Occipital lobe (tissue), 2 donors: Measurements from ENCODE around the gene OPA3. TPM values are rescaled to one million over a fixed set of nuclear protein-coding genes. Genes with fewer than 3 reads are reported as not detected.

ENCODE experiments used
- DNase-seq: peaks from one replicate; lab custom pipeline; 2025; lab: John Stamatoyannopoulos, UW
- total RNA-seq: library from RNA; depleted of rRNA; stranded (reverse); fragments of >200 nt; gene quantifications from one replicate; pipeline ENCODE4 v1.2.3, GENCODE V29; 2014

The OPA3 gene
- total RNA-seq, 1 donor from 2014 or later, result 2.0 TPM

DNA sequence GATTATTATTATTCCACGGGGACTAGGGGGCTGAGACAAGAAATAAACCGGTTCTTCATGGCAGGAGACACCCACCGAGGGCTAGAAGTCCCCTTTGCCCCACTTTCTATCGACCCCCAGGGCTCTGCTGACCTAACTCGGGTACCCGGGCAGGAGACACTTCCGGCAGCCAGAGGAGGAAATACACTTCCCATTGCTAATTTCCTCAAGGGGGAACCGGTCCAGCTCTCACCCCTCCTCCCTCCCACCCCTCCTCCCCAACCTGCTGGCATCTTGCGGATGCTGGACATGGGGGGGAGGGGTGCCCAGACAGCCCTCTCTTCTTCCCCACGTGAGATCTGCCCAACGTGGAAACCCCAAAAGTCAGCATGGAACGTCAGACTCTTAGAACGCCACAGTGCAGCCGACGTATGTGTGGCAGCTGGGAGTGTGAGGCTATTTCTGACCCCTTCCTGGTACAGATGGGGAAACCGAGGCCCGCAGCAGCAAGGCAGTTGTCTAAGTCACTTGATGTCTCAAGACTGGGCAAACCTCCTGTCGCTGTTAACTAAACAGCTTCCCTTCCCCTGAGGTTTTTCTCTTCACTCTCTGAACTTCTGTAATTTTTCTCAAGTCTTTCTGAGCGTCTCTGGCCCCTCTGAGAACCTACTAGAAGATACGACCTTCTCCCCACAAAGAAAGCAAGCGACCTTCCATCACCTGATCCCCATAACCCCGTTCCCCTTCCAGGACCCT is 13.8 kb upstream of the OPA3 start:
- DNase-seq, result no peak

DNA sequence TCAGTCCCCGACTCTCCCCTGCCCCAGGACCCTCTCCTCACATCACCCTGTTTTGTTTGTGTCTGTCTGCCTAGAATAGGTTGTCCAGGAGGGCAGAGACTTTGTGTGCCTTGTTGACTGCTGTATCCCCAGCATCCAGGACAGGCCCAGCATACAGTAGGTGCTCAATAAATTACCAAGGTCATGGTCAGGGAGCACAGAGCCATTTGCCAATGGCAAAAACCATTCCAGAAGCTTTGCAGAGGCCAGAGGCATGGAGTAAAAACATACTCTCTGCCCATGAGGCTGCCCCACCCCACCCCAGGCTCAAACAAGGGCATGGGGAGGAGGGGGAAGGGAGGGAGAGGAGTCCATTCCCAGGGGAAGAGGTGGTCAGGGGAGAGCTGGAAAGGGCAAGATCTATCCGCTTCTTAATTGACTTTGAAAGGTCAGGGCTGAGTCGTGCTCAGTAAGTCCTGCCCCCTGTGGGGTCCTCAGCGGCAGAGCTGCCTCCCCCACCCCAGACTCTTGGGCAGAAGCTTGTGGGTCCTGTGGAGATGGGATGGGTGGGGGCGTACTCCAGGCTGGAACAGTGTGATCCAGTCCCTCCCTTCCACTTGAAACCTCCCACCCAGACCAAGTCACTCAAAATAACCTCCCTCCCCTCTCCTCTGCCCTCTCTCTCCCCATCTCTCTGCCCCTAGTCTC is 13.0 kb upstream of the OPA3 start:
- no peak for DNase-seq

DNA sequence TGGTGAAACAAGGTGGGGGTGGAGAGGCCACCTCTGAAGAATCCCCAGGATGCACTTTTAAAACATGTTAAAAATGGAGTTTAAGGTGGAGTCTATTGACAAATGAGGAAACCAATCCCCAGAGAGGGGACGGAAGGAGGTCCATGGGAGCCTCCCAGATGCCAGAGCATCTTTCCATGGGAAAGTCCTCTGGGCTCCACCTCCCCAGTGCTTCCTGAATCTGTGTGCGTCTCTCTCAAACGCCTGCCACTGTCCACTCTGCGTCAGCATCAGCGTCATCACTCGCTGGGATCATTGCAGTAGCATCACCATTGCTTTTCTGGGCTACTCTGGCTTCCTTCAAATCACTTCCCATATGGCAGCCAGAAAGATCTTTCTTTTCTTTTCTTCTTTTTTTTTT is 11.2 kb upstream of the OPA3 start:
- DNase-seq, result no peak

DNA sequence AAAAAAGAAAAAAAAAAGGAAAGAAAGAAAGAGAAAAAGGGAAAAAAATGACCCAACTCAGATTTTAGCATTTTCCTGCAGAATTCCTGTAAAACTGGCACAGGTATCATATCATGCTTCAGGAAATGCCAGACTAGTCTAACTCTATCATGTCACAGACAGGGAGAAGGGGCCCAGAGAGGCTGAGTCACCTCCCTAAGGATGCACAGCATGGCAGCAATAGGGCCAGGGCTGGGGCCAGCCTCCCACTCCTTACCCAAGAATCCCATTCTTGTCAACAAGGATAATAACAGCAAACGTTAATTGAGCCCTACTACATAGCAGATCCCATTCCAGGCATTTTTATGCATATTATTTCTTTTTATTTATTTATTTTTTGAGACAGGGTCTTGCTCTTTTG is 8.9 kb upstream of the OPA3 start:
- no peak for DNase-seq

DNA sequence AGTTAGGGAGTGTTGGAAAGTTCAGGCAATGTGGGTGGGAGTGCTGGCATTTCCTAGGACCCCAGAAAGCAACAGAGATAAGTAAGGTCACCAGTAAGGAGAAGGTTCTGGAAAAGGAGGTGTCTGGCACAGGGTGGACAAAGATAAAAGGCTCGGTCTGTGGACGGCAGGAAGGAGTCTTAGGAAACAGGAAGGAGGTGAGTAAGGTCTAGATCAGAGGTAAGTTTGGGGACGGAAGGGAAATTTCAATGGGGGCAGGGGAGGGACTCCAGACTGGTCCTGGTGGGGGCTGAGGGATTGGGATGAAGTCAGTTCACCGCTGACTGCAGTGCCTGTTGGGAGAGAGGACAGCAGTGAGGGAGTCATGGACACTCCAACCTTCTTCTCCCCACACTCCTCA is 7.8 kb upstream of the OPA3 start:
- DNase-seq, result no peak

DNA sequence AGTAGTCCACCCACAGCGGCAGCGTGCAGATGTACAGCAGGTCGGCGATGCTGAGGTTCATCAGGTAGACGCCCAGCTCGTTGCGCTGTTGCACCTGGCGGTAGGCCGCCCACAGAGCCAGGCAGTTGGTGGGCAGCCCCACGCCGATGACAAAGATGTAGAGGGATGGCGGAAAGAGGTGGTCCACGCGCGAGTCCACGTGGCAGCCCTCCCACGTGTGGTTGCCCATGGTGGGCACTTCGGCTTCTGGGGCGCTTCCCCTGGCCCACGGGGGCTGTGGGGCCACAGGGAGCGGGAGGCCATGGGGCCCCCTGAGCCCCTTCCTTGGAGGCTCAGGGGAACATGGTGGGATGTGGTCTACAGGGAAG is 7.0 kb upstream of the OPA3 start:
- DNase-seq, result no peak

DNA sequence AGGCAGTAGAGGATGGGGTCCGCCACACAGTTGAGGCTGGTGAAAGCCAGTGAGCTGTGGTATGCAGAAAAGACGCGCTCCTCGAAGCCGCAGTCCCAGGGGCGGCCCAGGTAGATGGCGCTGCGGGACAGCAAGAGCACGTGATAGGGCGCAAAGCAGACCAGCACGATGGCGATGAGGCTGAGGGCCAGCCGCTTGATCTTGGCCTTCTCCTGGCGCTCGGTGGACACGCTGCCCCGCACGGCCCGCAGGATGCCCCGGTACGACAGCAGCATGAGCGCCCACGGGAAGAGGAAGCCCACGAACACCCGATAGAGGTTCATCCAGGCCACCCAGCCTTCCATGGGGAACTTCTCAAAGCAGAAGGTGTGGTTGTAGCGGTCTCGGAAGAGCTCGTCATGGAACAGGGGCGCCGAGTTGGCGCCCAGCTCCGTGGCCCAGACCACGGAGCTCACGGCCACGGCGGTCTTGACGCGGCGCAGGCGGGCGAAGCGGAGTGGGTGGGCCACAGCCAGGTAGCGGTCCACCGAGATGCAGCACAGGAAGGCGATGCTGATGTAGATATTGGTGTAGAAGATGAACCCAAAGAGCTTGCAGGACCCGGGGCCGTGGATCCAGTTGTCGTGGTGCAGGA is 6.5 kb upstream of the OPA3 start:
- no peak for DNase-seq

DNA sequence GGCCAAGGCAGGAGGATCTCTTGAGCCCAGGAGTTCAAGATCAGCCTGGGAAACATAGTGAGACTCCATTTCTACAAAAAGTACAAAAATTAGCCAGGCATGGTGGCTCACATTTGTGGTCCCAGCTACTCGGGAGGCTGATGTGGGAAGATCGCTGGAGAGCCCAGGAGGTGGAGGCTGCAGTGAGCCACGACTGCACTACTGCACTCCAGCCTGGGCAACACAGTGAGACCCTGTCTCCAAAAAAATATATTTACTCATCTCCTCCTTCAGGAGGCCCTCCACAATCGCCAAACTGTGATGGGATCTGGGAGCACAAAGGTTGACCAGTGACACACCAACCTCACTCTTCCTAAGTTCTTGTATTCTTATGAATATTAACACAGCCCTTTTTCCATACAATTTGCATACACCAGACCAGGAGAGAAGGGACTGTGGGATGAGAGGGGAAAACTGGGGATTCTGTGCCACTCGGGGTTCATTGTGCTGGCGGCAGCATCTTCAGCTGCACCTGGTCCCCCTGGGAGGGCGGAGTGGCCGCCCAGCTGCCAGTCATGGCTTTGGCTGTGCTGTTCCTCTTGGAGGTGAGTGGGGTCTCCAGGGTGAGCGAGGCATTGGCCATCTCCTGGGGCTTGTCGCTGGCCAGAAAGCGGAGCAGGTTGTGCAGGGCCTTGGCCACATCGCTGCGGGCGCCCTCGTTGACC is 5.8 kb upstream of the OPA3 start:
- no peak for DNase-seq

DNA sequence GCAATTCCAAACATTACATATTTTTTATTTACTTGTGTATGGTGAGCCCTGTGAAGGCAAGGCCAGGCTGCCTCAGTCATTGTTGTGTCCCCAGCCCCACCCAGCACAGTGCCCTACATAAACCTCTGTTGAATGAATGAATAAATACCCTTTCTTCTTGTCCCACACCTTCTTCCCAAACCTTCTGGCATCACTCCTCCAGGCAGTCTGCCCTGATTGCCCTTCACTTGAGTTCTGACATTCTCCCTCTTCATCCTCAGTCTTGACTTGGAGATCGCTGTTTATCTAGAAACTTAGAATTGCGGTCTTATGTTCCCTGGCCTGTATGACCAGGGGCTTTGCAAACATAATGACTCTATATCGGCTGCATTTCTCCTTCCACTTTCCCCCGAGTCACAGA is 5.2 kb upstream of the OPA3 start:
- DNase-seq, result no peak

DNA sequence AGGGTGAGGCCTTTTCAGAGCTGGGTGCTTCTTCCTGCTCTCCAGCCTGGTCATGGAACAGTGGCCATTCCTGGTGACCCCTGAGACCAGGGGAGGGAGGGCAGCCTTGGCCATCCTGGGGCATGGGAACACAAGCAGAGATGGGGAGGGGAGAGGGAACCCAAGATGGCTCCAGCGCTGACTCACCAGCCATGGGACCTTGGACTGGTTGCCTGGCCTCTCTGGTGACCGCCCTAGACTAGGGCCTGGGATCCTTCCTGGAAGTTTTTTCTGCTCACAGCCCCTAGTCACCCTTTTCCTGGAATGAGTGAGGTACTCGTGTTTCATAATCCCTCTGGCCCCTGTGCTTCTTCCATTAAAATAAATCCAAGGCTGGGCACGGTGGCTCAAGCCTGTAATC is 3.3 kb upstream of the OPA3 start:
- no peak for DNase-seq

DNA sequence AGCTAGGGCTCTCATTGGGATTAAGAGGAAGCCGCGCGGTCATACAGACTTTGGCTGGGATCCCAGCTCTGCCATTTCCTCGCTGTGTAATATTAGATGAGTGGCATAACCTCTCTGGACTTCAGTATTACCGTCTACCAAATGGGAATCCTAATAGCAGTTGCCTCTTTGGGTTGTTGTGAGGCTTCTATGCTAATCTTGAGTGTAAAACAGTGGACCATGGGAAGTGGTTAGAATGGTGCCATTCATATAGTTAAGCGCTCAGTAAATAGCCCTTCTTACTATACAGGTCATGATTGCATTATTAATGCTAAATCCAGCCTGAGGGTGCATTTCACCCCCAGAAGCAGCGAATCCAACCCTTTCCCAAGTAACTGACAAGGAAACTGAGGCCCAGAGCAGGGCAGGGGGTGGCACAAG is 566 bp upstream of the OPA3 start:
- DNase-seq, result no peak

DNA sequence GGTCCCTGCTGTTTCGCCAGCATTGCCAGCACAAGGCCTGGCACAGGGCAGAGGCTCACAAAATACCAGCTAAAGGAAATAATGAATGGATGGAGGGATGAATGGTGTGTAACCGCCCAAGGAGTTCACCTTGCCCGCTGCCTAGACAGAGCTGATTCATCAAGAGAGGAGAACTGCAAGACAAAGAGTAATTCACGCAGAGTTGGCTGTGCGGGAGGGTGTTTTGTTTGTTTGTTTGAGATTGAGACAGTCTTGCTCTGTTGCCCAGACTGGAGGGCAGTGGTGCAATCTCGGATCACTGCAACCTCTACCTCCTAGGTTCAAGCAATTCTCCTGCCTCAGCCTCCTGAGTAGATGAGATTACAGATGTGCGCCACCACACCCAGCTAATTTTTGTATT is 3.0 kb downstream of the OPA3 start:
- no peak for DNase-seq

DNA sequence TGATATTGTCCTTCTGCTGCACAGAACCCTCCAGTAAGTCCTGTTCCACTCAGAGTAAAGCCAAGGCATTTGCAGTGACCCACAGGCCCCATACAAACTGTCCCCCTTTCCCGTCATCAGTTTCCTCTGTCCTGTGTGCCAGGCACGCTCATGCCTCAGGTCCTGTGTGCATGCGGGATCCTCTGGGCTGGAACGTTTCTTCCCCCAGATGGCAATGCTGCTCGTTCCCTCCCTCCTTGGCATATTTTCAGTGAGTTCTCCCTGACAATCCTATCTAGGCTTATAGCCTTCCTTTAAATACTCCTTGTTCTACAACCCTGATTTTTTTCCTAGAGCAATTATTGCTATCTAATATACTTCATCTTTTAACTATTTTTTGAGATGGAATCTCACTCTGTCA is 5.7 kb downstream of the OPA3 start:
- no peak for DNase-seq

DNA sequence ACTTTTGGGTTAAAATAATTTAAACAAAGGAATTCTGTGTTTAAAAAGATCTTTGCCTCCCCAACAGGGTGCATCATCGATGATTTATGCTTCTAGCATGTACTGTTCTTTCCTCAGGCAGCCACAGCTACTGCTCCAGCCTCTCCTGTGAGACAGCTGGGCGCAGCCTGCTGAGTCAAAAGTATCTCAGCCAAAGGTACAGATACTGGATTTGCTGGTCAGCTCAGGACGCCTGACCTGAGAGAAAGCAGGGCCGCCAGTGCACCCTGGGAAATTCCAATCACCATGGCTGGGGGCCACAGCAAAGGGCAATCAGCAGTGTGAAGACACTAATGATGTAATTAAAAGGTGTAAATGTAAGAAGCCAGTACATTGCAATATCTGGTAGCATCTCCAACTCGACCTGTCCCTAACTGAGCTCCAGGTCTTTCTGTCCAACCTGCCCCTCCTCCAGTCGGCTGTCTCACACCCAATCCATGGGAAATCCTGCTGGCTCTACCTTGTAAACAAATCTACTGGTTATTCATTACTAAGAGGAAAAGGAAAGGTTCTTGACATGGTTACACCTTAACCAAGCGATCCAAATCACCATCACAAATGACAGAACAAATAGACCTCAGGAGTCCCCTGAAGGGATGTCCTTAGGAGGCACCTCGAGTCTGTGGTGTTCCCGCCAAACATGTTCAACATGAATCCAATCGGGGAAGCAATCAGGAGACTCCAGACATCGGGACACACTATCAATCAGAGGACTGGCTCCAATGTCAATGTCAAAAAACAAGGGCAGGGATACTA is 7.3 kb downstream of the OPA3 start:
- DNase-seq, result no peak

DNA sequence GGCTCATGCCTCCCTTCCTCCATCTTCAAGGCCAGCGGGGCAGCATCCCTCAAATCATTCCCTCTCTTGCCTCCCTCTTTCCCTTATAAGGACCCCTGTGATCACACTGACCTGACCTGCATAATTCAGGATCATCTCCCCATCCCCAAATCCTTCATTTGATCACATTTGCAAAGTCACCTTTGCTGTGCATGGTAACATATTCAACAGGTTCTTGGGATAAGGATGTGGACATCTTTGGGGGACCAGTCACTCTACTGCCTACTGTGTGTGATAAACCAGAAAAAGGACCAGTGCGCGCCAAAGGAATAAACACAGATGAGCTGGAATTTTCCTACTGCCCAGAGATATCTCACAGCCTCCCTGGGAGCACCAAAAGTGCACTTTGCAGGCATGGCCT is 7.9 kb downstream of the OPA3 start:
- no peak for DNase-seq

DNA sequence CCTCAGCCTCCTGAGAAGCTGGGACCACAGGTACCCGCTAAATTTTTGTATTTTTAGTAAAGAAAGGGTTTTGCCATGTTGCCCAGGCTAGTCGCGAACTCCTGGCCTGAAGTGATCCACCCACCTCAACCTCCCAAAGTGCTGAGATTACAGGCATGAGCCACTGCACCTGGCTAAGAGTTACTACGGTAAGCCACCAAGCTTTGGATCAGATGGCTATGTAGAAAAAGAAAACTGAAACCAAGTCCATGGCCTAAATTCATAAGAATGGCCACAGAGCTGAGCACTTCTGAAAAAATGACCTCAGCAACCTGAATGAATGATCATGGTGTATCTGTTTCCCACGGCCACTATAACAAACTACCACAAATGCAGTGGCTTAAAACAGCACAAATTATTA is 9.4 kb downstream of the OPA3 start:
- DNase-seq, result no peak

DNA sequence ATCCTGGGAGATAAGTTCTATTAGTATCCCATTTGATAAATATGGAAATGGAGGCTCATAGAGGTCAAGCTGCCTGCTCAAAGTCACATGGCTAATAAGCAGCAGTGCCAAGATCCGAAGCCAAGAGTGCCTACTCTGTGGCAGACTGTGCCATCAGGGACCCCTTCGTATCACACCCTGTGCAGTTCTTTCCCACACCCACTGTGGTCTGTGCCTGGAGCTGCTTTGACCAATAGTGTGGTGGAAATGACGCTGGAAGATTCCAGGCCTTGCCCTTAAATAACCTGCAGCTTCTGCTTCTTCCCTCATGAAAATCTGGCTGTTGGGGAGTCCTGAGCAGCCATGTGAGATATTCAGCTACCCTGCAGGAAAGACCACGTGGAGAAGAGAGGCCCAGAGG is 10.1 kb downstream of the OPA3 start:
- DNase-seq, result no peak

DNA sequence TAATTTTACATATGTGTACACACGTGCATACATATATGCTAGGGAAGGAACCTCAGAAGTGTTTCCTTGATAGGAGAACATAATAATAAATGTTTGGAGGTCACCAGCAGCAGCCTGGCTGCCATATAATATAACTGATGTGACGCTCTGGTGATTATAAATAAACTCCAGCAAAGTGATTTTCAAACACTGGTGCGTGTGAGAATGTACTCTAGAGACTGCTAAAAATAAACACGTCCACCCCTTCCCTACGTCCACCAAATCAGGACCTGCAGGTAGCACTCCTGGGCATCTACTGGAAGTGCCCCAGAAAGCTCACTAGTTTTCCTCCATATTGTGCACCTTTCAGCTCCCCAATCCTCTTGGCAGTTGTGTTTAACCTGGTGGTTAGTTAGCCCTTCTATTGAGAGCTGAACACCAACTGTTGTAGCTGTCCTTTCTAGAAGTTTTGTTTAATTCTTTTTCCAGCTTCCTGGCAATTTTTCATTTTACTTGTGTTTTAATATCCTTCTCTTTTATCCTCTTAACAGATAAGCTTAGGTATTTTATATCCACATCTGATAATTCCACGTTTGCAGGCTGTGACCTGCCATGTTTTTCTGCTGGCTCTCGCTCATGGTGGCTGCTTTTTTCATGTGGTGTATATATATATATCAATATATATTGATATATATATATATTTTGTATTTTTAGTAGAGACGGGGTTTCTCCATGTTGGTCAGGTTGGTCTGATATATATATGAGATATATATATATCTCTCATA is 13.0 kb downstream of the OPA3 start:
- DNase-seq, result no peak

DNA sequence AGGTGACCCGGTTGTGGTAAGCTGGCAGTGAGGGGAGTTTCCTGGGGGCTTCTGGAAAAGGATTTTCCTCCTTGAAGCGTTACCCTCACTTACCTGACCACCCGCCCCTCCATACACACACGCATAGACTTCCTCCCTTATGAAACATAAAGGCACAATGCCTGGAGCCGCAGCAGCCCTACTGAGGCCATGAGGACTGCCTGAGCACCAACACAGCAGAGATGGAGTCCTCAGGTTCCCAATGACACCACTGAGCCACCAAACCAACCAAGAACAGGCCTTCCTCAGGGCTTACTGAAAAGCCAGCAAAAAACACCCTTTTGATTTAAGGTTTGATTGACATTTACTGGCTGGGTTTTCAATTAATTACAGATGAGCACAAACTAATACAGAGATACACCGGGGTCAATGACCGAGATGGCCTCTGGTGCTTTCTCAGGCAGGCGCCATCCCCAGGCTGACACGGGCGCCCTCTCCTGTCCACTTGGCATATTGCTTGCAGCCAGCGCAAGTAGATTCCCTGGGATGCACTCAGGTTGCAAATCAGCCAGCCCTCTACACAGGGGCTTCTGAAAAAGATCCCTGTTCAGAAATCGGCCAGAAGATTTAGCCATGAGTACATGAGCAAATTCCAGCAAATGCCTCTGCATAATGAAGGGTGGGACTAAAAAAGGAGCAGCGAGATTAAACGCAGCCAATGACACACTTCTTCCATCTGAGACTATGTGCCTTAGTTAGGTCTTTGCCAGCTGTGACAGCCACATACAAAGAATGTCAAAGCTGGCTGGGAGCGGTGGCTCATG is 14.8 kb downstream of the OPA3 start:
- no peak for DNase-seq

DNA sequence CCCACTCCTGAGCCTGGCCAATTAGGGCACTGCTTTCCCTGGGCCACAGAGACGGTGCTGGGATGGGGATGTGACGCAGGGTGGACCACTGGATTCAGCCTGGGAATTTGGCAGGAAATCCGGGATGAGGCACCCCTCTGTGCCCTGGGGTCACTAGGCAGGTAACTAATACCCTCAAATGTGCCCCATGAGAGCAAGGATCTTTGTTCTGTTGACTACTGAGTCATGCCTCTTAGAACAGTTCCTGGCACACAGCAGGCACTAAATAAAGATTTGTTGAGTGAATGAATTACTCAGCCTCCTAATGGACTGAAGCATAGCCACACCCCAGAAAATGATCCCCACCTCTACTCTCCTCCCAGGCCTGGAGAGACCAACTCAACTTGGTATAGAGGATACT is 15.9 kb downstream of the OPA3 start:
- DNase-seq, result no peak
